ENCODE results near the gene PAPLN.
A peak's percentile ranks its signal among the peaks of the same experiment; 100 is the strongest.
"Not testable (repeated sequence)": the region's sequence is repeated elsewhere in the genome, so short reads cannot be mapped to it uniquely, and the experiment has no call there.

PAPLN gene

DNA sequence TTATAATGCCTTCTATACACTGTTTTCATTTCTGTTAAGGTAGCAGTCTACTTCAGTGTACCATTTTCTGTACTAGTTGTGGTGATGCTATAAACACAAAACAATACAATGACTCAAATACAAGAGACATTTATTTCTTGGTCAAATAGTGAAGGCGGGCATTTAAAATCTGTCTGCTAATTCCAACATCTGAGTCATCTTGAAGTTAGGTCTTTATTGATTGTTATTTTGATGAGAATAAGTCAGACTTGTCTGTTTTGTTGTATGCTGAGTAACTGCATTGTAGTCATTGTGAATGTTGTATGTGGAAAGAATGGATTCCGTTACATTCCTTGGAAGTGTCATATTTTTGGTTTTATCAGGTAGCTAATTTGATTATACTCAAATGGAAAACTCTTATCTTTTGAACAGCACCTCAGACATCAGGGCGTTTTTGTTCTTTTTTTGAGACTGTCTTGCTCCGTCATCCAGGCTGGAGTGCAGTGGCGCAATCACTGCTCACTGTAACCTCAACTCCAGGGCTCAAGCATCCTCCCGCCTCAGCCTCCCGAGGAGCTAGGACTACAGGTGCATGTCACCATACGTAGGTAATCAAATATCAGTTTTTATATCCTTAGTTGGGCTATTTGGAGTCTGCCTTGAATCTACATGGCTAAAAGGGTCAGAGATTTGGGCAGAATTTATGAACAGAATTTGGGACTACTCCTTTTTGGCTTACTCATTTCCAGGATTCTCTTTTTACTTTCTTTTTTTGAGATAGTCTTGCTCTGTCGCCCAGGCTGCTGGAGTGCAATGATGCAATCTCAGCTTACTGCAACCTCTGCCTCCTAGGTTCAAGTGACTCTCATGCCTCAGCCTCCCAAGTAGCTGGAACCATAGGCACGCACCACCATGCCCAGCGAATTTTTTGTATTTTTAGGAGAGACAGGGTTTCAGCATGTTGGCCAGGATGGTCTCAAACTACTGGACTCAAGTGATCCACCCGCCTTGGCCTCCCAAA lies 56.8 kb downstream of the PAPLN start:
- no peak for DNase-seq

DNA sequence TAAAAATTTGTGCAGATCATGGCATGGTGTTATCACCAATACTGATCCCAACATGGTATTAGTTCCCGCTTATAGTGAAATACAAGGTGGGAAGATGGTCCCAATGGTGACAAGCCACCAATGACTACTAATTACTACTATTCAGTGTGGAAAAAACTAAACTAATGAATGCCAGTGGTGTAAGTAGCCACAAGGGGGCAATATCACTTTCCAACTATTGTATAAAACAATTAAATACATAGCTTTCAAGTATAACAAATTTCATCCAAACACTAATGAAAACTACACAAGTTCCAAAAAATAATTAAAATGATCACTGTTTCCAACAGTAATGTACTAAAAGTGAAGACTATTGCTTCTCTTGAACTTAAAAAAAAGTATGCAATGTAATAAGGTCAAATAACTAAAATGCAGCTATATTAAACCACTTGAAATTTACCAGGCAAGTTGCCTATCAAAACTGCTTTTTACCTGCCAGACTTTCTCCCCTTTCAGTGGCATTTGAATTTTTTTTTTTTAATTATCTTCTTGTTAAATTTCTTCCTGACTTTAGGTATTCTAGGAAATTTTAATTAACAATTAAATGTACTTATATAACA lies 58.0 kb downstream of the PAPLN start:
- DNase-seq, result peak; percentile 31 to 68 (median 51)

DNA sequence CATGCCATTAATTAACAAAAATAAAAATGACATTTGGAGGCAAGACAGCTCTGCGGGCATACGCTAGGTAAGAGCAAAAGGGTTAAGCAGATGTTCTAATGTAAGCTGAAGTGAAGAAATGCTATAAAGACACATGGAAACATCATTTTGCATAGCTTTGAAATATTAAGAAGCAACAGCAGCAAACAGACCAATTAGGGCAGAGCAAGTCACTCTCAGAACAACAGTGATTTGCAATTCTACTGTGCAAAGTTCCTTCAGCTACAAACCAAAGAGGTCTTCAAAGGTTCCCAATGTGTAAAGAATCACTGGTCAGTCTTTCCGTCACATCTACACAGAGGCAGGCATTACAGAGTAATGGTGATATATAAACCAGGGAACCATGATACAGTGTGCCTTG lies 68.2 kb downstream of the PAPLN start:
- no peak for DNase-seq

DNA sequence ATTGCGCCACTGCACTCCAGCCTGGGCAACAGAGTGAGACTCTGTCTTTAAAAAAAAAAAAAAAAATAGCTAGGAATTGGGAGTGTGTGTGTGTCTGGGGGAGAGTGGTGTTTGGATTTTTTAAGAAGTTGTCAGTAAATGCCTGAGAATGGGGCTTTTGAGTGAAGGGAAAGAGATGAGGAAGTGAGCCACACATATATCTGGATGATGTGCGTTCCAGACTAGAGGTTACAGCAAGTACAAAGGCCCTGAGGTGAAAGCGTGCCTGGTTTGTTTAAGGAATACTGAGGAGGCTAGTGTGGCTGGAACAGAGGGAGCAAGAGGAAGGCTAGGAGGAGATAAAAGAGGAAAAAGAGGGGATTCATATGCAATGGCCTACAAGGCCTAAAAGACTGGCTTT lies 70.0 kb downstream of the PAPLN start:
- peak in 1 of 4 experiments; percentile 19 for DNase-seq

- DNase-seq, result not testable (repeated sequence)
Observed at GRCh38 chr14:73309207-73309606, 71.9 kb downstream of the PAPLN start.

DNA sequence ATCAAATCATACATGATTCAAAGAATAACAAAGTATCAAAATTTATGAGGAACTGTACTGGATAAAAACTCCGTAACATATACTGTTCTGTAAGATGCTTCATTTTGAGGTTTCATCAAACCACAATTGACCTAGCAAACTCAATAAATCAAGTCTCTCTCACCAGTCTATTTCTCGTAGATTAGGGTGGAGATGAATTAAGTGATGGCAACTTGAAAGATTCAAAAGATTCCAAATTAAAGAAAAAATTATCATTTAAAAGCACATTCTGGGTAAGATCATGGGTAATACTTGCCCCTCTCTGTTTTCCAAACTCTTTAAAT lies 74.4 kb downstream of the PAPLN start:
- DNase-seq, result peak in 1 of 4 experiments; percentile 14

DNA sequence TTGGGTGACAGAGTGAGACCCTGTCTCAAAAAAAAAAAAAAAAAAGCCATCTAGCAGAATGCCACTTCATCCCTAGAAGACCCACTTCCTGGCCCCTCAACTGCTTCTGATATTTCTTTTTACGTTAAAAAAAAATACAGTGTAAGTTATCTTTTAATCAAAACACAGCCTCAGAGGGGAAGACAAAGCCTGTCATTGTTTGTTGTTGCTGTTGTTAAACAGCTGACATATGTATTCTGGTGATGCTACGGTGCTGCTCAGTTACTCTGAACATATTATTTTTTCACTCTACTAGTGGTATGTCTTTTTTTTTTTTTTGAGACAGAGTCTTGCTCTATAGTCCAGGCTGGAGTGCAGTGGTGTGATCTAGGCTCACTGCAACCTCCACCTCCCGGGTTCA lies 75.4 kb downstream of the PAPLN start:
- no peak for DNase-seq

- no peak for DNase-seq
Observed at GRCh38 chr14:73313151-73313550, 75.8 kb downstream of the PAPLN start.

- DNase-seq, result no peak
Observed at GRCh38 chr14:73323896-73324399, 86.6 kb downstream of the PAPLN start.
